GM18868 (cell line): ENCODE measurements around the gene IER2.

Experiments
- ATAC-seq: cut with Tn5 transposase; IDR thresholded peaks from one replicate; pipeline ENCODE4 v1.9.1; 2021; ENCODE audit warnings: mild to moderate bottlenecking, moderate library complexity; ENCODE audit not compliant: unreplicated experiment

Gene IER2

GRCh38 chr19:13118424-13119193 is 31.6 kb upstream of the IER2 start:
- no peak for ATAC-seq

- ATAC-seq: no peak
Measured at GRCh38 chr19:13119627-13120026, 30.6 kb upstream of the IER2 start.

GRCh38 chr19:13120031-13120430 is 30.2 kb upstream of the IER2 start:
- no peak for ATAC-seq

GRCh38 chr19:13120817-13121216 is 29.4 kb upstream of the IER2 start:
- ATAC-seq: no peak

- ATAC-seq: no peak
Measured at GRCh38 chr19:13121551-13122274, 28.5 kb upstream of the IER2 start.

GRCh38 chr19:13122275-13122878 is 27.8 kb upstream of the IER2 start:
- no peak for ATAC-seq

GRCh38 chr19:13122980-13123957 is 26.9 kb upstream of the IER2 start:
- ATAC-seq: no peak

GRCh38 chr19:13127051-13127450 is 23.2 kb upstream of the IER2 start:
- no peak for ATAC-seq

- ATAC-seq: no peak
Measured at GRCh38 chr19:13127811-13128575, 22.2 kb upstream of the IER2 start.

- ATAC-seq: no peak
Measured at GRCh38 chr19:13128583-13128982, 21.6 kb upstream of the IER2 start.

- no peak for ATAC-seq
Measured at GRCh38 chr19:13129384-13129783, 20.8 kb upstream of the IER2 start.

- no peak for ATAC-seq
Measured at GRCh38 chr19:13130886-13131490, 19.2 kb upstream of the IER2 start.

- ATAC-seq: no peak
Measured at GRCh38 chr19:13132471-13133180, 17.6 kb upstream of the IER2 start.

- no peak for ATAC-seq
Measured at GRCh38 chr19:13133241-13133870, 16.9 kb upstream of the IER2 start.

GRCh38 chr19:13134626-13135025 is 15.6 kb upstream of the IER2 start:
- no peak for ATAC-seq

- ATAC-seq: no peak
Measured at GRCh38 chr19:13135068-13136062, 14.8 kb upstream of the IER2 start.

GRCh38 chr19:13137290-13137794 is 12.9 kb upstream of the IER2 start:
- ATAC-seq: no peak
